K562 (cell line): ENCODE measurements around the gene KLK11.

Experiments
- NFYB ChIP-seq: IDR thresholded peaks from 2 replicates; pipeline ENCODE4 v1.6.1; 2011; ENCODE audit warnings: mild to moderate bottlenecking, moderate library complexity; ENCODE audit not compliant: insufficient read length; ENCODE audit errors: extremely low read depth
- TF ChIP-seq, protein P1 (sequence below): sonication (generic); formaldehyde crosslinking; IDR thresholded peaks from 2 replicates; pipeline ENCODE4 v1.8.0; 2023; ENCODE audit warnings: mild to moderate bottlenecking, missing genetic modification reagents

DNA sequence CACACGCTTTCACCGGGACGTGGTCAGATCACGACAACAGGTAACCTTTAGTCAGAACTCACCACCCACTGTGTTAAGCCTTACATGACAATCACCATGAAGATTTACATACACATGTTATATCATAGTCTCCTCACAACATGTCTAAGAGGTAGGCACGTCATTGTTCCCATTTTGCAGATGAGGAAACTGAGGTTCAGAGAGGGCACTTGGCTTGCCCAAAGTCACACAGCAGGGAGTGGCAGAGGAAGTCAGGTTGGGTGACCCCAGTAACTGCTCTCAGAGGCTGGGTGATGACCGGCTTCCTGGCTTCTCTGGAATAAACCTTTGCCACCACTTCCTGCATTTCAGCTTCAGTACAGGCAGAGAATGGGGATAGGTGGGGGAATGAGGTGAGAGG is 12.2 kb downstream of the KLK11 start:
- TF ChIP-seq NFYB, result no peak
- TF ChIP-seq, protein P1, sequence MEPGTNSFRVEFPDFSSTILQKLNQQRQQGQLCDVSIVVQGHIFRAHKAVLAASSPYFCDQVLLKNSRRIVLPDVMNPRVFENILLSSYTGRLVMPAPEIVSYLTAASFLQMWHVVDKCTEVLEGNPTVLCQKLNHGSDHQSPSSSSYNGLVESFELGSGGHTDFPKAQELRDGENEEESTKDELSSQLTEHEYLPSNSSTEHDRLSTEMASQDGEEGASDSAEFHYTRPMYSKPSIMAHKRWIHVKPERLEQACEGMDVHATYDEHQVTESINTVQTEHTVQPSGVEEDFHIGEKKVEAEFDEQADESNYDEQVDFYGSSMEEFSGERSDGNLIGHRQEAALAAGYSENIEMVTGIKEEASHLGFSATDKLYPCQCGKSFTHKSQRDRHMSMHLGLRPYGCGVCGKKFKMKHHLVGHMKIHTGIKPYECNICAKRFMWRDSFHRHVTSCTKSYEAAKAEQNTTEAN (CRISPR knock-in tag), result no peak
